Common myeloid progenitor, CD34-positive (primary cell): Measurements from ENCODE around the gene TOMM70.

Source experiments
- CTCF ChIA-PET: fragments of 350-600 bp; sonication (Branson Sonifier 250); formaldehyde crosslinking; loops from one replicate; lab custom pipeline; 2021; ENCODE audit warnings: antibody characterized with exemption; lab: Charles Lee
- POLR2A ChIA-PET: fragments of 350-600 bp; sonication (Branson Sonifier 250); formaldehyde crosslinking; loops from one replicate; lab custom pipeline; 2021; ENCODE audit warnings: antibody characterized with exemption; lab: Charles Lee
- DNase-seq, 3 donors: peaks; one replicate each; pipeline versions ENCODE4 v3.0.0 to v3.0.0-alpha.2; 2013
- H3K27ac ChIP-seq, 2 experiments: 1 replicate in 1 of 2; 2 replicates in 1 of 2; pipeline ENCODE4 v1.7.0; 2013; ENCODE audit warnings: inconsistent platforms in 2 of 2, low read length in 2 of 2, mild to moderate bottlenecking in 2 of 2, low read depth in 1 of 2, moderate library complexity in 1 of 2; ENCODE audit not compliant: severe bottlenecking in 2 of 2, insufficient read depth in 1 of 2, poor library complexity in 1 of 2
- H3K27me3 ChIP-seq, 5 experiments: replicated peaks in 2 of 5; 1 replicate in 3 of 5; 2 replicates in 2 of 5; pipeline versions ENCODE4 v1.6.1 to v1.7.0; 2013; ENCODE audit warnings: low read length in 4 of 5, mild to moderate bottlenecking in 2 of 5, moderate library complexity in 2 of 5, inconsistent platforms in 1 of 5; ENCODE audit not compliant: insufficient read depth in 5 of 5, control insufficient read depth in 4 of 5
- H3K36me3 ChIP-seq, 4 experiments: 1 replicate in 2 of 4; 2 replicates in 2 of 4; pipeline versions ENCODE4 v1.6.1 to v1.7.0; 2013; ENCODE audit warnings: low read length in 3 of 4, control low read depth in 1 of 4, mild to moderate bottlenecking in 1 of 4; ENCODE audit not compliant: control insufficient read depth in 4 of 4, insufficient read depth in 4 of 4
- H3K4me1 ChIP-seq, 4 experiments: 1 replicate in 3 of 4; 2 replicates in 1 of 4; pipeline versions ENCODE4 v1.6.1 to v1.7.1; 2013; ENCODE audit warnings: low read length in 3 of 4, mild to moderate bottlenecking in 3 of 4, control low read depth in 1 of 4, inconsistent platforms in 1 of 4, moderate library complexity in 1 of 4; ENCODE audit not compliant: control insufficient read depth in 4 of 4, insufficient read depth in 4 of 4; ENCODE audit errors: control extremely low read depth in 1 of 4
- H3K4me3 ChIP-seq, 7 experiments: 1 replicate in 4 of 7; 2 replicates in 3 of 7; pipeline versions ENCODE4 v1.5.1 to v1.7.0; 2013; ENCODE audit warnings: mild to moderate bottlenecking in 7 of 7, low read length in 6 of 7, moderate library complexity in 6 of 7, inconsistent platforms in 2 of 7, low read depth in 2 of 7, control low read depth in 1 of 7; ENCODE audit not compliant: insufficient read depth in 4 of 7, control insufficient read depth in 1 of 7; ENCODE audit errors: extremely low read depth in 1 of 7
- H3K9me3 ChIP-seq, 5 experiments: 1 replicate in 4 of 5; 2 replicates in 1 of 5; pipeline versions ENCODE4 v1.6.1 to v1.7.1; 2013; ENCODE audit warnings: low read length in 4 of 5, mild to moderate bottlenecking in 2 of 5, inconsistent platforms in 1 of 5, low read depth in 1 of 5, moderate library complexity in 1 of 5; ENCODE audit not compliant: control insufficient read depth in 4 of 5, insufficient read depth in 2 of 5; ENCODE audit errors: control extremely low read depth in 1 of 5
- WGBS: methylation state at CpG from one replicate; pipeline ENCODE4 v1.1.5; 2013; ENCODE audit not compliant: insufficient coverage; 5-methylcytosine and 5-hydroxymethylcytosine counted together

Gene TOMM70

DNA sequence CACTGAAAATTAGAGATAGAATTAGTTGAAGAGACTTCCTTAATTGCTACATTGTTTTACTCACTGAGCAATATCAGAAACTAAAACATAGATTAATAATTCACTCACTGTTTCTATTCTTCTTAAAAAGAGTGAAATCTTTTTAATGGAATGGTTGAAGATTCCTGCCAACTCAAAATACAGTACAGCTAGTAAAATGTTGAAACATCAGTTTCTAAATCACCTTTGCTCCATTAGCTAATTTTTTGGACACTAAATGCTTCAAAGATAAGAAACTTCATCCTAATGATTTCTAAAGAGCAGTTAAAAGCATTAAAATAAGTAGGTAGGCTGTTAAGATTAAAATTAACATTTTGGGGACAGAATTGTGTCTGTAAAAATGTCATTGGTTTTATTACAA lies 76.8 kb downstream of the TOMM70 start:
- no peak for DNase-seq
- peaks cover 0 to 2% (median 0%) of the 10 kb centered on the region in 5 experiments for H3K9me3 ChIP-seq
- POLR2A ChIA-PET: no interaction called here
- no peak overlapping the region for H3K4me3 ChIP-seq
- no peaks in the 10 kb centered on the region for H3K4me1 ChIP-seq
- H3K27ac ChIP-seq: no peak overlapping the region
- peaks cover 0 to 18% (median 14%) of the 10 kb centered on the region in 4 experiments for H3K36me3 ChIP-seq
- CTCF ChIA-PET: interaction anchor here (1.8 kb wide), 1 partner anchor 268 kb away, joined by 5 read pairs; no protein-coding TSS in a partner anchor
- no peaks in the 10 kb centered on the region for H3K27me3 ChIP-seq

DNA sequence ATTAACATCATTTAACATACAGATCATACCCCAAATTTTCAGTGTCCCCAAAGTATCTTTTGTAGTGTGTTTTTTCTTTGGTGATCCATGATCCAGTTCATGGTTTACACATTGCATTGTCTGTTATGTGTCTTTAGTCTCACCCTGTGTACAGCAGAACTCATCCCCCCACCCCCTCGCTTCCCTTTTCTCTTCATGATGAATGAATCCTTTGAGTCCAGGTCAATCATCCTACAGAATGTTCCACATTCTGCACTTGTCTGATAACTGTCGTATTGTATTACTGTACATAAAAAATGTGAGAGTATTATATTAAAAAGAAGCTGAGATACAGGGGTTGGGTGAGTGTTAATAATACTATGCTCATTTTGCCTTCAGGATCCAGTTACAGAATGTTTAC lies 80.9 kb downstream of the TOMM70 start:
- CTCF ChIA-PET: no interaction called here
- no peaks in the 10 kb centered on the region for H3K27me3 ChIP-seq
- no peak overlapping the region for H3K27ac ChIP-seq
- POLR2A ChIA-PET: no interaction called here
- WGBS: no CpG with 5 or more reads among the region's 2 CpGs
- no peaks in the 10 kb centered on the region for H3K9me3 ChIP-seq
- peaks cover 3 to 16% (median 9%) of the 10 kb centered on the region in 4 experiments for H3K36me3 ChIP-seq
- H3K4me1 ChIP-seq: peaks cover 0 to 4% (median 2%) of the 10 kb centered on the region in 4 experiments
- no peak overlapping the region for H3K4me3 ChIP-seq
- no peak for DNase-seq

- H3K27ac ChIP-seq: no peak overlapping the region
- H3K27me3 ChIP-seq: no peaks in the 10 kb centered on the region
- POLR2A ChIA-PET: no interaction called here
- peak in 2 of 3 donors; percentile 24 to 31 for DNase-seq
- peaks cover 0 to 4% (median 2%) of the 10 kb centered on the region in 4 experiments for H3K4me1 ChIP-seq
- no peaks in the 10 kb centered on the region for H3K9me3 ChIP-seq
- H3K4me3 ChIP-seq: peak overlapping the region in 1 of 7 experiments; percentile 53
- no CpG with 5 or more reads among the region's 2 CpGs for WGBS
- H3K36me3 ChIP-seq: peaks cover 3 to 12% (median 10%) of the 10 kb centered on the region in 4 experiments
- CTCF ChIA-PET: interaction anchor here (1.1 to 2.0 kb wide), 2 partner anchors 22 to 145 kb away, joined by 3 to 5 read pairs; no protein-coding TSS in a partner anchor
These were observed 83.0 kb downstream of the TOMM70 start for GRCh38 chr3:100317912-100318311.

- peak; percentile 74 to 87 (median 82) for DNase-seq
- Histone ChIP-seq H3K4me3 (peak overlapping the region in 2 of 7 experiments; percentile 12 to 19), H3K36me3 (peaks cover 3 to 12% (median 10%) of the 10 kb centered on the region in 4 experiments), H3K27me3 (no peaks in the 10 kb centered on the region), H3K9me3 (no peaks in the 10 kb centered on the region), H3K27ac (no peak overlapping the region), H3K4me1 (peaks cover 0 to 4% (median 2%) of the 10 kb centered on the region in 4 experiments)
- CTCF ChIA-PET: interaction anchor here (0.7 to 3.1 kb wide), 25 partner anchors 10 to 575 kb away, joined by 3 to 14 read pairs (median 4); partner anchors contain the start of gene NIT2
- POLR2A ChIA-PET: interaction anchor here (0.7 kb wide), 1 partner anchor 427 kb away, joined by 6 read pairs; no protein-coding TSS in a partner anchor
- WGBS: 28% methylated on average over 8 of the region's 8 CpGs
These were observed 84.2 kb downstream of the TOMM70 start for GRCh38 chr3:100316641-100317069.
